Muscle layer of duodenum (tissue), 2 donors: ENCODE results near the gene CD46.

Experiments used
- H3K27ac ChIP-seq: one replicate; pipeline ENCODE4 v1.7.0; 2013; ENCODE audit warnings: mild to moderate bottlenecking, low read length
- H3K27me3 ChIP-seq: one replicate; pipeline ENCODE4 v1.7.0; 2013; ENCODE audit warnings: low read depth, mild to moderate bottlenecking, control low read depth, low read length
- H3K36me3 ChIP-seq, 2 donors: one replicate each; pipeline ENCODE4 v1.7.0; 2013; ENCODE audit warnings: low read length in 2 of 2, control low read depth in 1 of 2, mild to moderate bottlenecking in 1 of 2; ENCODE audit not compliant: insufficient read depth in 2 of 2, control insufficient read depth in 1 of 2
- H3K4me1 ChIP-seq, 2 donors: one replicate each; pipeline ENCODE4 v1.7.0; 2013; ENCODE audit warnings: low read length in 2 of 2, mild to moderate bottlenecking in 2 of 2, control low read depth in 1 of 2, moderate library complexity in 1 of 2; ENCODE audit not compliant: insufficient read depth in 2 of 2, control insufficient read depth in 1 of 2
- H3K4me3 ChIP-seq, 2 donors: one replicate each; pipeline ENCODE4 v1.7.0; 2013; ENCODE audit warnings: low read length in 2 of 2, low read depth in 1 of 2, mild to moderate bottlenecking in 1 of 2
- H3K9me3 ChIP-seq, 2 donors: one replicate each; pipeline ENCODE4 v1.7.0; 2013; ENCODE audit warnings: low read length in 2 of 2, control low read depth in 1 of 2, mild to moderate bottlenecking in 1 of 2; ENCODE audit not compliant: control insufficient read depth in 1 of 2
- donor health status: healthy.

Gene CD46

GRCh38 chr1:207833381-207833780 lies 81.5 kb downstream of the CD46 start:
- Histone ChIP-seq H3K9me3 (no peaks in the 10 kb centered on the region), H3K27ac (no peak overlapping the region), H3K36me3 (peaks cover 0 to 5% of the 10 kb centered on the region in 2 donors), H3K4me3 (no peak overlapping the region), H3K27me3 (no peaks in the 10 kb centered on the region), H3K4me1 (peaks cover 8 to 70% of the 10 kb centered on the region in 2 donors)

DNA sequence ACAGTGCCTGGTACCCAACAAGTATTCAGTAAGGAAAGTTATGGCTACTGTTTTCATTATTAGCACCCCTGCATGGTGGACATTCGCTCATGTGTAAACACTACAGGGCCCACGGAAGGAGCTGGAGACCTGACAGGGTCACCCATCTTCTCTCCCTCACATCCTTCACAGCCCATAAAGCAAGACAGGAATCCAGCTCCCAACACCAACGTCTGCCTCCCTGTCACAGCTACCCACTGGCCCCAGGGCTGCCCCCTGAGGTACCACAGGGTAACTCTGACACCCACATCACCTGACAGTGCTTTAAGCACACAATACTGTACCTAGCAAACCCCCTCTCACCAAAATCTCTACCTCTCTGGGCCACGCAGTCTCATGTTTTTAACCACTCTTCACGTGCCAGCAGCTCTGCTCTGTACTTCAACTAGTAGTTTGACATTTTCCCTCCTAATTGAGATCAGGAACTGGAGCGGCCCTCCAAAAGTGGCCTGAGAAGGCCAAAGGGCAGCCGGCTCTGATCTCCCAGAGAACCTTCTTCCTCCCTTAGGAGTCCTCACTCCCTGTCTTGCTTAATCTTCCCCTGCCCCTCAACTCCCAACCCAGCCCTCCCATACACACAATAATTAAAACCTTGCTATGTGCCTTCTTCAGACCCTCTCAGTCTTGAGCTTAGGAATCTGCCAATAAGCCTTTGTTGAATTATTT lies 82.3 kb downstream of the CD46 start:
- peaks cover 13 to 70% of the 10 kb centered on the region in 2 donors for H3K4me1 ChIP-seq
- peaks cover 0 to 5% of the 10 kb centered on the region in 2 donors for H3K36me3 ChIP-seq
- no peaks in the 10 kb centered on the region for H3K9me3 ChIP-seq
- H3K27me3 ChIP-seq: no peaks in the 10 kb centered on the region
- no peak overlapping the region for H3K27ac ChIP-seq
- H3K4me3 ChIP-seq: no peak overlapping the region

DNA sequence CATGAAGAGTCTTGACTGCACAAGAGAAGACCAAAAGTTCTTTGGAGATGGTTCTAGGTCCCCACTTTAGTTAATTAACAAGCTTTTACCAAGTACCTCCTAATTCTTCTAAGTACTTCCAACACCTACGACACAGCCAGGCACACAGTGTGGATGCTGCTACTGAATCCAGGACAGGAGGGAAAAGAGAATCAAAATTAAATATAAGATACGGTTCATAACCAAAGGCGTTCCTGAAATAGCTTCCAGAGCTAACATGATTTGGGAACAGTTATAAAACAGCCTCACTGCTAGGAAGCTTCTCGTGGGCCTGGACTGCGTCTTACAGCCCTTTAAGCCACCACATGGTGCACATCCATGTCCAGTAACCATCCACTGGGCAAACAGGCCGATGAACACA lies 84.1 kb downstream of the CD46 start:
- Histone ChIP-seq H3K36me3 (peaks cover 0 to 5% of the 10 kb centered on the region in 2 donors), H3K4me3 (no peak overlapping the region), H3K4me1 (peaks cover 13 to 65% of the 10 kb centered on the region in 2 donors), H3K27me3 (no peaks in the 10 kb centered on the region), H3K9me3 (no peaks in the 10 kb centered on the region), H3K27ac (peak overlapping the region; percentile 22)

GRCh38 chr1:207836591-207837347 lies 84.9 kb downstream of the CD46 start:
- H3K4me3 ChIP-seq: no peak overlapping the region
- H3K27ac ChIP-seq: peak overlapping the region; percentile 22
- no peaks in the 10 kb centered on the region for H3K9me3 ChIP-seq
- H3K27me3 ChIP-seq: no peaks in the 10 kb centered on the region
- peaks cover 13 to 58% of the 10 kb centered on the region in 2 donors for H3K4me1 ChIP-seq
- peaks cover 0 to 5% of the 10 kb centered on the region in 2 donors for H3K36me3 ChIP-seq

- Histone ChIP-seq H3K4me3 (no peak overlapping the region), H3K27ac (peak overlapping the region; percentile 42), H3K27me3 (no peaks in the 10 kb centered on the region), H3K9me3 (no peaks in the 10 kb centered on the region), H3K4me1 (peaks cover 13 to 58% of the 10 kb centered on the region in 2 donors), H3K36me3 (peaks cover 0 to 5% of the 10 kb centered on the region in 2 donors)
Observed at GRCh38 chr1:207837673-207838072, 85.8 kb downstream of the CD46 start.

DNA sequence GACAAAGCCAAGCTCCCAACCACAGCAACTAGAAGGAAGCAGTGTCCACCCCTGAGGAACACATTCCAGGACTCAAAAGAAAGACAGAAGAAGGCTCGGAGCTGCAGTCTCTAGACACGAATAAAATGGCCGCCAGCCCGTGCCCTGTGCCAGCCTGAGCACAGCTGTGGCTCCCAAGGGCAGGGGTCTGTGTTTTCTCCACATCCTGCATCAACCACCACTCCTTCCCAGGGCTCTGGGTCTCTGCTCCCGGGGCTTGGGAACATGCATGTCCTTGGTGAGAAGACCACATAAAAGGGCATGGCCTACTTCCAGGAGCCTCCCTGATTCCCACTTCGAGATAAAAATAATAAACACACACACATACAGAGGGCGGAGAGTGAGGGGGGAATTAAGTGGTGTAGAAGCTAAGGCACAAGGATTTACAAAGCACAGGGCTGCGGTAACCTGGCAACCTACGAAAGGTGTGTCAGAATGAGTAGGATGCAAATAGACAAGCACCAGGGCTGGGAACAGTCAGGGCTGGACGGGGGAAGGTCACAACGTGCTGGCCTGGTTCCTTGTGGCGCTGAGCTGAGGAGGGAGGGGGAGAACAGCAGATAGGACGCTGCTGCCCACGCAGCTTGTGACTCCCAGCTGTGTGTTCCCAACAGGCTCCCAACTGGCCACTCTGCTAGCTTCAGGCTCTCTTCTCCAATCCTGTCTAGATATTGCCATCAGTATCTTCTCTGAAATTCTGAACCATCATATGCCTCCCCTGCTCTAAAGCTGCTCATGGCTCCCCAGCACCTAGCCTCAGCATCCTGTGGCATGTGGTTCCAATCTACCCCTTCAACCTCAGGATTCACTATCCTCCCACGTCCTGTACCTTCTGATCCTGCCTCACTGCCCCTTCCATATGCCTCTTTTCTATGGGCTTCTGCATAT lies 86.6 kb downstream of the CD46 start:
- Histone ChIP-seq H3K27me3 (no peaks in the 10 kb centered on the region), H3K4me1 (peaks cover 13 to 54% of the 10 kb centered on the region in 2 donors), H3K4me3 (no peak overlapping the region), H3K9me3 (no peaks in the 10 kb centered on the region), H3K36me3 (peaks cover 0 to 5% of the 10 kb centered on the region in 2 donors), H3K27ac (peak overlapping the region; percentile 42)

DNA sequence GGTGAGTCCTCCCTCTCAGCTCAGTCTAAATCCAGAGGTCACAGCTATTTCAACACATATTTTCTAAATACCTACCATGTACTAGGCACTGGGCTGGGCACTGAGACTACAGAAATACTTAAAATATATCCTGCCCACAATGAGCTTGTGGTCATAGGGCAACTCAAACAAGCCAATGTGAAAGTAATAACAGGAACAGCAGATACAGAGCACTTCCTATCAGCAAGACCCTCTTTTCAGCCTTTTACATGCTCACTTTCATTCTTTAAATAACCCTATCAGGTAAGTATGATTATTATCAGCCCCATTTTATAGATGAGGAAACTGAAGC lies 87.2 kb downstream of the CD46 start:
- Histone ChIP-seq H3K9me3 (no peaks in the 10 kb centered on the region), H3K4me1 (peaks cover 13 to 54% of the 10 kb centered on the region in 2 donors), H3K27ac (peak overlapping the region; percentile 42), H3K4me3 (no peak overlapping the region), H3K27me3 (no peaks in the 10 kb centered on the region), H3K36me3 (peaks cover 0 to 5% of the 10 kb centered on the region in 2 donors)

DNA sequence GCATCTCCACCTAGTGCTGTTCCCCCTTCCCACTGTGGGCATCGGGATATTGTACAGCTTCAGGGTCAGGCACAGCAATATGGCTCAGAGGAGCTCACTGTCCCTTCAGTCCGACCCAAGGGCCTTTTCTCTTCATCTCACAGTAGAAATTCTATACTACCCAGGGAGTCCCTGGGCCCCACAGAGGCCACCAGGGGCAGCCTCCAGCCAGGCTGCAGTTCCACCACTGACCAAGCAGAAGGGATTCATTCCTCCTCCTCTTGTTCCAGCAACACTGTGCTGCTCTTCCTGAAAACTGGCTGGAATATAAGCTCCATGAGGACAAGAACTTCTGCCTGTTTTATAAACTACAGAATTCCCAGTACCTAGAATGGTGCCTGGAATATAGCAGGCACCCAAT lies 88.5 kb downstream of the CD46 start:
- Histone ChIP-seq H3K9me3 (no peaks in the 10 kb centered on the region), H3K27me3 (no peaks in the 10 kb centered on the region), H3K4me1 (peaks cover 13 to 61% of the 10 kb centered on the region in 2 donors), H3K27ac (no peak overlapping the region), H3K4me3 (no peak overlapping the region), H3K36me3 (no peaks in the 10 kb centered on the region)

DNA sequence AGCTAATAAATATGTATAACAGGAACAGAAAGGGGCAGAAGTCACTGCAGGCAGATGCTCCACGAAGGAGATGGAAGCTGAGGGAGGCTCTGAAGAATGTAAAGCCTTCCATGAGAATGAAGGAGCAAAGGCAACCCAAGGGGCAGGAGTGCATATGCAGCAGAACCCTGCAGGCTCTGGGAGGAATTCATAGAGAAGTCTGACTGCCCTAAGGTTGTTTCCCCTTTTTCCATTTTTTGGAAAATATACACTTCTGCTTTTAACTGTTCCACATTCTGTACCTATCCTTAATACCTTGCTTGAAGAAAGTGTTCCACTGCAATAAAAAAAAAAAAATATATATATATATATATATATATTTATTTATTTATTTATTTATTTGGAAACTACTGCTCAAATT lies 89.4 kb downstream of the CD46 start:
- Histone ChIP-seq H3K4me1 (peaks cover 11 to 62% of the 10 kb centered on the region in 2 donors), H3K9me3 (no peaks in the 10 kb centered on the region), H3K27ac (no peak overlapping the region), H3K27me3 (no peaks in the 10 kb centered on the region), H3K36me3 (no peaks in the 10 kb centered on the region), H3K4me3 (no peak overlapping the region)

- Histone ChIP-seq H3K36me3 (no peaks in the 10 kb centered on the region), H3K4me1 (peaks cover 7 to 56% of the 10 kb centered on the region in 2 donors), H3K27ac (no peak overlapping the region), H3K4me3 (no peak overlapping the region), H3K27me3 (no peaks in the 10 kb centered on the region), H3K9me3 (no peaks in the 10 kb centered on the region)
Observed at GRCh38 chr1:207841901-207842300, 90.0 kb downstream of the CD46 start.

GRCh38 chr1:207842506-207842905 lies 90.7 kb downstream of the CD46 start:
- H3K27me3 ChIP-seq: no peaks in the 10 kb centered on the region
- H3K36me3 ChIP-seq: no peaks in the 10 kb centered on the region
- no peak overlapping the region for H3K27ac ChIP-seq
- peaks cover 7 to 50% of the 10 kb centered on the region in 2 donors for H3K4me1 ChIP-seq
- no peaks in the 10 kb centered on the region for H3K9me3 ChIP-seq
- H3K4me3 ChIP-seq: no peak overlapping the region
